Hippocampal formation (tissue), 2 donors: Measurements from ENCODE around the gene CADM2.
"Not testable (repeated sequence)": the region's sequence is repeated elsewhere in the genome, so short reads cannot be mapped to it uniquely, and the experiment has no call there.

ENCODE experiments used
- DNase-seq, 2 donors: peaks; one replicate each; lab custom pipeline; 2025; lab: John Stamatoyannopoulos, UW

The CADM2 gene

GRCh38 chr3:85670634-85671205, 711.9 kb downstream of the CADM2 start:
- DNase-seq, result no peak

GRCh38 chr3:85672761-85673160, 714.0 kb downstream of the CADM2 start:
- no peak for DNase-seq

- DNase-seq, result no peak
These were observed 719.9 kb downstream of the CADM2 start for GRCh38 chr3:85678713-85679112.

GRCh38 chr3:85681906-85682305, 723.1 kb downstream of the CADM2 start:
- DNase-seq, result no peak

GRCh38 chr3:85691196-85691595, 732.4 kb downstream of the CADM2 start:
- DNase-seq, result no peak

GRCh38 chr3:85697156-85697555, 738.4 kb downstream of the CADM2 start:
- no peak for DNase-seq

- DNase-seq, result no peak
These were observed 747.3 kb downstream of the CADM2 start for GRCh38 chr3:85706130-85706529.

- not testable (repeated sequence) for DNase-seq
These were observed 749.5 kb downstream of the CADM2 start for GRCh38 chr3:85708325-85708724.

GRCh38 chr3:85709346-85709892, 750.6 kb downstream of the CADM2 start:
- no peak for DNase-seq

- no peak for DNase-seq
These were observed 751.7 kb downstream of the CADM2 start for GRCh38 chr3:85710490-85710889.

- DNase-seq, result no peak
These were observed 762.8 kb downstream of the CADM2 start for GRCh38 chr3:85721409-85722145.

- no peak for DNase-seq
These were observed 767.0 kb downstream of the CADM2 start for GRCh38 chr3:85725809-85726208.

GRCh38 chr3:85726241-85726640, 767.5 kb downstream of the CADM2 start:
- DNase-seq, result no peak

- DNase-seq, result no peak
These were observed 779.1 kb downstream of the CADM2 start for GRCh38 chr3:85737846-85738245.

GRCh38 chr3:85740561-85740960, 781.8 kb downstream of the CADM2 start:
- DNase-seq, result no peak

- no peak for DNase-seq
These were observed 799.7 kb downstream of the CADM2 start for GRCh38 chr3:85758442-85758841.

- no peak for DNase-seq
These were observed 801.6 kb downstream of the CADM2 start for GRCh38 chr3:85760342-85760741.

GRCh38 chr3:85780806-85781205, 822.0 kb downstream of the CADM2 start:
- no peak for DNase-seq

- no peak for DNase-seq
These were observed 823.0 kb downstream of the CADM2 start for GRCh38 chr3:85781806-85782205.

GRCh38 chr3:85783291-85783690, 824.5 kb downstream of the CADM2 start:
- no peak for DNase-seq

- DNase-seq, result no peak
These were observed 827.0 kb downstream of the CADM2 start for GRCh38 chr3:85785766-85786165.

GRCh38 chr3:85790445-85791030, 831.7 kb downstream of the CADM2 start:
- no peak for DNase-seq

GRCh38 chr3:85796140-85796539, 837.4 kb downstream of the CADM2 start:
- DNase-seq, result no peak
